Kidney glomerular epithelial cell (primary cell): ENCODE data around the gene ERVW-1.

Experiments
- DNase-seq: peaks from one replicate; lab custom pipeline; 2025; lab: John Stamatoyannopoulos, UW

ERVW-1 gene

DNA sequence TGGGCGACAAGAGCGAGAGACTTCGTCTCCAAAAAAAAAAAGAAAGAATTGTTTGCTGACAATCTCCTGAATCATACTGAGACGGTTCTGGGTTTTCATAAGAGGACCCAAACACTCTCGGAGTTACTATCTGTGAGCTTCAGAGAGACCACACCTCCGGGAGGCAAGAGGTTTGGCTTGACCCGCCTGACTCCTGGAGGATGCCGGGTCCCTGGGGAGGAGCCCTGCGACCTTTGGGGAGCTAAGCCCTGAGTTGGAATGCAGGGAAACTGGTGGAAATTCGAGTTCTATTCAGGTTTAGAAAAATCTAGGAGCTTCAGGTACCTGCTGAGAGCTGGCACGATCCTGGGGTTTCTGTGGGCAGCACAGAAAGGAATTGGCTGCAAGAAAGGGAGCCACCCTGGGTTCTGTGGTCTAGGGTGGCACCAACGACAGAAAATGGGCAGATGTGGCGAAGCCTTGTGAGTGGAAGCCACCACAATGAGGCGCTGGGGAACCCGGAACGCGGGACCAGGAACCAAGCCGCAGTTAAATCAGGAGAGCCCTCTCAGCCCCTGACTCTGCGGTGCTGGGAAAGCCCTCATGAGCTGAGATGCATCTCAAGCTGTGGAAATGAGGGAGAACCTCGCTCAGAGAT, 52.3 kb downstream of the ERVW-1 start:
- DNase-seq: no peak

DNA sequence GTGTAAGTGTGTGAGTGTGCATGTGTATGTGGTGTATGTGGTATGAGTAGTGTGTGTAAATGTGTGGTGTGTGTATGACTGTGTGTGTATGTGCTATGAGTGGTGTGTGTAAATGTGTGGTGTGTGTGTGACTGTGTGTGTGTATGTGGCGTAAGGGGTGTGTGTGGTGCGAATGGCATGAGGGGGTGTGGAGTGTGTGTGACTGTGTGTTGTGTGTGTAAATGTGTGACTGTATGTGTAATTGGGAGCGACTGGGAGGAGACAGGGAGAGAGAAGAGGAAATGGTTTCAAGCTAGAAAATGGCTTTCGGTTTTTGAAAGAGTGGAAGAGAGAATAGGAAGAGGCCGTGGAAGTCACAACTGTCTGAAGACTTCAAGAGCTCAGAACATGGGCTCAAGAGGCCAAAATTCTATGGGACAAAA, 54.0 kb downstream of the ERVW-1 start:
- no peak for DNase-seq

DNA sequence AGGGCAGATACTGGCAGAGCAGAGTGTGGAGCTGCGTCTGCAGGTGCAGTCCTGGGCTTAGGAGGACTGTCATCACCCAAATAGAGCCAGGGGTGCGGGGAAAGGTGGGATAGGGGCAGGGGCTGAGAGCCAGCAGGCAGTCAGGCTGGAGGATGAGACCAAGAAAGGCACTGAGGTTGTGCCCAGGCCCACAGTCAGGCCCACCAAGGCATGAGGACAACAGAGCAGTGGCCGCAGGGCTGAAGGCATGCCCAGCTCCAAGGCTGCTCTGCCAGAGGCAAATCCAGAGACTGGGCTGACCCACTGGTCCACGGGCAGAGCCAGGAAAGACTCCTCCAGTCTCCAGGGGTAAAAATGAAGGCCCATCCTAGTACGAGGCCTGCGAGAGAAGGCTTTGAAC, 54.8 kb downstream of the ERVW-1 start:
- DNase-seq: no peak

DNA sequence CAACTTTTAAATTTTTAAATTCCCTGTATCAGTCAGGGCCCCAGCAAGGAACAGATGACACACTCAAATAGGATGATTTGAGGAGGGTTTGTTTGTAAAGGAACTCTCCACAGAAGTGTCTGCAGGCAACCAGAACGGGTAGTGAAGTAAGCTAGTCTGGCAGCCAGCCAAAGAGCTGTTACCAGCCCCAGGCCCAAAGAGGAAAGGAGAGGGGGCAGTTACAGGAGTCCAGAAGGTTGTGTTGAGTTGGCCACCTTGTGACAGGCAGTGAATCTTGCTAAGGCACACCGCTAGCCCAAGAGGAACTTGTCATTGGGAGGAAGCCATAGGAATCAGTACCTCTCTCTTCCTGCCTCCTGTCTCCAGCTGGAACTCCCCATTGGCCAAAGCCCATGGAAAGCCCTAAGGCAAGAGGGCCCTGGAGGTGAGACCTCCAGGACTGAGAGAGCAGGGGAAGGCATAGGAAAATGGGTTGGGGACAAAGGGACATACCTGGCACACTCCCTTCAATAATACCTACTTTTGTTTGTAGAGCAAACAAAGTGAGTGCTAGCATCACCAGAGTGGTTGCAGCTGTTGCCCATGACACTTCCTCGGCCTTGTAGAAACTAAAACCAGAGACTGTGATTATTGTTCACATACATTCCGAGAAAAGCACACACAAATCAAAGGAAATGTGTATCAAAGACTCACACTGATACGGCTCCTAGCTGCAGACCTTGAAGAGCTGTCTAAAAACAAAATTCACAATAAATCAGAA, 55.9 kb downstream of the ERVW-1 start:
- no peak for DNase-seq
